K562 (cell line): Measurements from ENCODE around the gene ACTC1. TPM values are rescaled to one million over a fixed set of nuclear protein-coding genes. Genes with fewer than 3 reads are reported as not detected.

Experiments used
- ATAC-seq: fragments of 200-7000 bp; cut with Tn5 transposase; 3 replicates; pipeline ENCODE4 v1.9.1; 2020; ENCODE audit warnings: moderate library complexity
- BruUV-seq: library from RNA; stranded (reverse); fragments of 400-500 nt; replicated peaks from 2 replicates; lab custom pipeline; 2021; lab: Mats Ljungman, UMichigan
- CTCF ChIA-PET: fragments of 300-600 bp; formaldehyde crosslinking; extraction: SDS; loops from one replicate; lab custom pipeline; 2021; ENCODE audit warnings: low intra/inter-chr PET ratio; lab: Yijun Ruan, JAX
- POLR2A ChIA-PET: fragments of 300-600, 350-650 bp; sonication (Branson Sonifier 250); formaldehyde crosslinking; extraction: SDS; loops from one replicate; lab custom pipeline; 2021; ENCODE audit warnings: antibody characterized with exemption, inconsistent platforms; lab: Yijun Ruan, JAX
- DNase-seq, 4 experiments: peaks; one replicate each; pipeline versions ENCODE4 v3.0.0 to v3.0.0-alpha.2; 2011 to 2018; ENCODE audit warnings: low spot score in 3 of 4, mixed read lengths in 3 of 4; ENCODE audit errors: extremely low read depth in 1 of 4
- FAIRE-seq: peaks from 2 replicates; lab custom pipeline; 2011; peaks lifted over from hg19 to GRCh38; lab: Jason Lieb, UNC
- H2AFZ ChIP-seq: 2 replicates; pipeline ENCODE4 v1.6.0; 2011; ENCODE audit warnings: low read depth, low read length, control low read depth, inconsistent platforms
- H3K27ac ChIP-seq: fragments of 200-600 bp; 3 replicates; pipeline ENCODE4 v1.8.0; 2011; ENCODE audit warnings: low read depth, mild to moderate bottlenecking, control low read depth, inconsistent platforms, low read length, moderate library complexity, mixed read lengths; ENCODE audit errors: extremely low read depth
- H3K27me3 ChIP-seq, 2 experiments: fragments of 300-600 bp in 1 of 2; 2 replicates in 1 of 2; 3 replicates in 1 of 2; pipeline versions ENCODE4 v1.6.0 to v1.8.0; 2011; ENCODE audit warnings: inconsistent platforms in 2 of 2, low read length in 2 of 2, mild to moderate bottlenecking in 1 of 2, mixed read lengths in 1 of 2, moderate library complexity in 1 of 2; ENCODE audit not compliant: control insufficient read depth in 2 of 2, insufficient read depth in 2 of 2
- H3K36me3 ChIP-seq: fragments of 300-600 bp; 3 replicates; pipeline ENCODE4 v1.8.0; 2011; ENCODE audit warnings: mild to moderate bottlenecking, low read length, inconsistent platforms; ENCODE audit not compliant: control insufficient read depth, insufficient read depth
- H3K4me1 ChIP-seq, 2 experiments: fragments of 200-600 bp in 1 of 2; replicated peaks in 1 of 2; 2 replicates in 1 of 2; 3 replicates in 1 of 2; pipeline versions ENCODE4 v1.5.1 to v1.8.0; 2011; ENCODE audit warnings: inconsistent platforms in 2 of 2, low read length in 2 of 2, mild to moderate bottlenecking in 1 of 2, mixed read lengths in 1 of 2, moderate library complexity in 1 of 2; ENCODE audit not compliant: control insufficient read depth in 2 of 2, insufficient read depth in 2 of 2
- H3K4me2 ChIP-seq: 2 replicates; pipeline ENCODE4 v1.6.1; 2011; ENCODE audit warnings: low read length, control low read depth, inconsistent platforms, mixed read lengths; ENCODE audit not compliant: insufficient read depth
- H3K4me3 ChIP-seq: fragments of 200-600 bp; sonication (generic), shearing (Covaris generic); 2 replicates; pipeline ENCODE4 v1.5.1; 2016; ENCODE audit warnings: control low read depth, inconsistent platforms
- H3K79me2 ChIP-seq: fragments of 200-600 bp; 3 replicates; pipeline ENCODE4 v1.8.0; 2011; ENCODE audit warnings: low read length, inconsistent platforms; ENCODE audit not compliant: control insufficient read depth, insufficient read depth
- H3K9ac ChIP-seq, 2 experiments: 2 replicates each; pipeline versions ENCODE4 v1.6.0 to v1.6.1; 2011; ENCODE audit warnings: low read depth in 2 of 2, low read length in 2 of 2, control low read depth in 1 of 2, inconsistent platforms in 1 of 2, mild to moderate bottlenecking in 1 of 2, mixed read lengths in 1 of 2; ENCODE audit not compliant: insufficient read depth in 1 of 2
- H3K9me1 ChIP-seq: one replicate; pipeline ENCODE4 v1.6.0; 2011; ENCODE audit warnings: inconsistent platforms, mild to moderate bottlenecking, low read length, moderate library complexity; ENCODE audit not compliant: control insufficient read depth, insufficient read depth
- H3K9me3 ChIP-seq: replicated peaks from 2 replicates; pipeline ENCODE4 v1.5.1; 2011; ENCODE audit warnings: low read depth, low read length, inconsistent platforms; ENCODE audit not compliant: control insufficient read depth, insufficient read depth
- H4K20me1 ChIP-seq: replicated peaks from 2 replicates; pipeline ENCODE4 v1.6.1; 2011; ENCODE audit warnings: low read length, inconsistent platforms, mixed read lengths; ENCODE audit not compliant: control insufficient read depth, insufficient read depth
- CAMTA2 ChIP-seq: fragments of 250-450 bp; sonication (Bioruptor Pico); conservative IDR thresholded peaks from 2 replicates; pipeline ENCODE4 v1.5.1; 2022
- FOXJ3 ChIP-seq: sonication (generic); formaldehyde crosslinking; IDR thresholded peaks from 2 replicates; pipeline ENCODE4 v1.4.0; 2020; ENCODE audit warnings: mild to moderate bottlenecking, missing genetic modification reagents
- MCM2 ChIP-seq: fragments of 450-650 bp; IDR thresholded peaks from 2 replicates; pipeline ENCODE4 v1.6.1; 2017; ENCODE audit warnings: low read depth, mild to moderate bottlenecking
- SLC30A9 ChIP-seq: fragments of 250-450 bp; sonication (Bioruptor Pico); IDR thresholded peaks from 2 replicates; pipeline ENCODE4 v1.8.0; 2022; ENCODE audit warnings: mild to moderate bottlenecking, moderate library complexity
- SMARCA4 ChIP-seq: fragments of 450-650 bp; IDR thresholded peaks from 2 replicates; pipeline ENCODE4 v1.6.1; 2016
- SRF ChIP-seq, 2 experiments: fragments of 250-450, 450-650 bp in 1 of 2; sonication (Bioruptor Pico) in 1 of 2; sonication (generic) in 1 of 2; formaldehyde crosslinking; IDR thresholded peaks; 2 replicates each; pipeline versions ENCODE4 v1.5.0 to v1.5.1; 2020 to 2022; ENCODE audit warnings: mild to moderate bottlenecking in 1 of 2, missing genetic modification reagents in 1 of 2
- ZNF12 ChIP-seq: sonication (generic); formaldehyde crosslinking; IDR thresholded peaks from 2 replicates; pipeline ENCODE4 v1.4.0; 2020; ENCODE audit warnings: mild to moderate bottlenecking, missing genetic modification reagents
- WGBS: fragments of 100-300 bp; shearing (Covaris generic); methylation state at CpG from one replicate; pipeline ENCODE4 v1.1.6; 2016; ENCODE audit warnings: low coverage, mixed read lengths; ENCODE audit not compliant: insufficient coverage; ENCODE audit errors: missing lambda C conversion rate; 5-methylcytosine and 5-hydroxymethylcytosine counted together
- in situ Hi-C: fragments of 300-500 bp; cut with MboI; formaldehyde crosslinking; loops from 4 replicates; pipeline ENCODE4 v1.15.0; 2018; ENCODE audit warnings: inconsistent platforms, mixed read lengths
- intact Hi-C: fragments of 100-400 bp; cut with micrococcal nuclease; formaldehyde crosslinking; loops from 2 replicates; pipeline ENCODE4 v1.14.2; 2022
- polyA plus RNA-seq, 8 experiments: library from polyadenylated mRNA; depleted of rRNA in 4 of 8; stranded (reverse) in 5 of 8; unstranded in 3 of 8; fragments of >200 nt; fragmentation: Nextera tagmentation in 2 of 8; fragmentation: Illumina TruSeq in 1 of 8; extraction: Ambion mirVana in 2 of 8; extraction: Trizol in 1 of 8; gene quantifications; 2 replicates each; pipeline versions ENCODE4 v1.2.1 to v1.2.3, GENCODE V29; 2011 to 2014; ENCODE audit warnings: inconsistent platforms in 1 of 8, missing spikeins in 1 of 8
- total RNA-seq, 7 experiments: library from RNA; depleted of rRNA in 6 of 7; stranded (reverse); fragments of >200 nt in 6 of 7; fragmentation: Illumina TruSeq in 2 of 7; extraction: Trizol in 2 of 7; gene quantifications; 2 replicates each; pipeline versions ENCODE4 v1.2.1 to v1.2.3, GENCODE V29; 2011 to 2021; ENCODE audit warnings: low replicate concordance in 1 of 7
- TF ChIP-seq, protein P1 (sequence below): fragments of 250-450 bp; sonication (Bioruptor Pico); IDR thresholded peaks from 2 replicates; pipeline ENCODE4 v1.8.0; 2022; ENCODE audit warnings: moderate library complexity, mild to moderate bottlenecking, inconsistent platforms
- TF ChIP-seq, protein P2 (sequence below): sonication (generic); IDR thresholded peaks from 2 replicates; pipeline ENCODE4 v1.6.1; 2016
- TF ChIP-seq, protein P3 (sequence below): fragments of 450-650 bp; IDR thresholded peaks from 2 replicates; pipeline ENCODE4 v1.6.1; 2018; ENCODE audit warnings: mild to moderate bottlenecking, low read depth; ENCODE audit not compliant: partially characterized antibody

ACTC1 gene
- total and polyA plus RNA-seq, 9 of the 15 experiments (the other 6 are each of a cell fraction or from before 2014, with no cell fraction given), result 0.08 to 0.84 (median 0.17) TPM; not detected in 3

DNA sequence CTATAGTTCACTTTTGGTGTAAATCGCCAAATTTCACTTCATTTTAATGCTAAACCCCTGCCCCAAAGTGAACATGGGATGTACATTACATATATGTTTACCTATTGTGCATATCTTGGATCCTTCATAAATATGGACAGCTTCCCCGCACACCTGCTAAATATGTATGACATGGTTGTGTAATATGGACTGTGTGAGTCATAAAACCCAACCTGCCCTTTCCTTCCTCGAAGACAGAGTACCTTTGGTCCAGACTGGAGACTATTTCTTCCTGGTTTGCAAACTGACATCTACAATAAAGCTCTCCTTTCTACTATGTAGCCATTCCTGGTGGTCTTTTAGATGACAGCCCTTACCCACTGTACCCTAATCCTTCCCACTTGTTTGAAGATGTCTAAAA is 12.4 kb downstream of the ACTC1 start:
- no peak overlapping the region for H2AFZ ChIP-seq
- H3K4me1 ChIP-seq, result no peaks in the 10 kb centered on the region
- TF ChIP-seq CAMTA2, result no peak
- TF ChIP-seq, protein P1, sequence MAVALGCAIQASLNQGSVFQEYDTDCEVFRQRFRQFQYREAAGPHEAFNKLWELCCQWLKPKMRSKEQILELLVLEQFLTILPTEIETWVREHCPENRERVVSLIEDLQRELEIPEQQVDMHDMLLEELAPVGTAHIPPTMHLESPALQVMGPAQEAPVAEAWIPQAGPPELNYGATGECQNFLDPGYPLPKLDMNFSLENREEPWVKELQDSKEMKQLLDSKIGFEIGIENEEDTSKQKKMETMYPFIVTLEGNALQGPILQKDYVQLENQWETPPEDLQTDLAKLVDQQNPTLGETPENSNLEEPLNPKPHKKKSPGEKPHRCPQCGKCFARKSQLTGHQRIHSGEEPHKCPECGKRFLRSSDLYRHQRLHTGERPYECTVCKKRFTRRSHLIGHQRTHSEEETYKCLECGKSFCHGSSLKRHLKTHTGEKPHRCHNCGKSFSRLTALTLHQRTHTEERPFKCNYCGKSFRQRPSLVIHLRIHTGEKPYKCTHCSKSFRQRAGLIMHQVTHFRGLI, result no peak
- no peak for TF ChIP-seq SRF (CRISPR knock-in tag; IDR thresholded peaks at IDR 0.05)
- no peak for TF ChIP-seq SMARCA4
- TF ChIP-seq, protein P2, sequence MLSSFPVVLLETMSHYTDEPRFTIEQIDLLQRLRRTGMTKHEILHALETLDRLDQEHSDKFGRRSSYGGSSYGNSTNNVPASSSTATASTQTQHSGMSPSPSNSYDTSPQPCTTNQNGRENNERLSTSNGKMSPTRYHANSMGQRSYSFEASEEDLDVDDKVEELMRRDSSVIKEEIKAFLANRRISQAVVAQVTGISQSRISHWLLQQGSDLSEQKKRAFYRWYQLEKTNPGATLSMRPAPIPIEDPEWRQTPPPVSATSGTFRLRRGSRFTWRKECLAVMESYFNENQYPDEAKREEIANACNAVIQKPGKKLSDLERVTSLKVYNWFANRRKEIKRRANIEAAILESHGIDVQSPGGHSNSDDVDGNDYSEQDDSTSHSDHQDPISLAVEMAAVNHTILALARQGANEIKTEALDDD, result no peak
- no peak for TF ChIP-seq FOXJ3
- TF ChIP-seq, protein P3, sequence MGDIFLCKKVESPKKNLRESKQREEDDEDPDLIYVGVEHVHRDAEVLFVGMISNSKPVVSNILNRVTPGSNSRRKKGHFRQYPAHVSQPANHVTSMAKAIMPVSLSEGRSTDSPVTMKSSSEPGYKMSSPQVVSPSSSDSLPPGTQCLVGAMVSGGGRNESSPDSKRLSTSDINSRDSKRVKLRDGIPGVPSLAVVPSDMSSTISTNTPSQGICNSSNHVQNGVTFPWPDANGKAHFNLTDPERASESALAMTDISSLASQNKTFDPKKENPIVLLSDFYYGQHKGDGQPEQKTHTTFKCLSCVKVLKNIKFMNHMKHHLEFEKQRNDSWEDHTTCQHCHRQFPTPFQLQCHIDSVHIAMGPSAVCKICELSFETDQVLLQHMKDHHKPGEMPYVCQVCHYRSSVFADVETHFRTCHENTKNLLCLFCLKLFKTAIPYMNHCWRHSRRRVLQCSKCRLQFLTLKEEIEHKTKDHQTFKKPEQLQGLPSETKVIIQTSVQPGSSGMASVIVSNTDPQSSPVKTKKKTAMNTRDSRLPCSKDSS, result no peak
- no peak for TF ChIP-seq SLC30A9 (CRISPR knock-in tag)
- TF ChIP-seq ZNF12 (CRISPR knock-in tag), result no peak
- no peak for TF ChIP-seq MCM2
- ChIA-PET CTCF (no interaction called here), POLR2A (interaction anchor here (0.7 kb wide), 1 partner anchor 131 kb away, joined by 3 read pairs; no protein-coding TSS in a partner anchor)
- H3K27me3 ChIP-seq, result no peaks in the 10 kb centered on the region
- H3K79me2 ChIP-seq, result no peaks in the 10 kb centered on the region
- no peak for FAIRE-seq
- in situ Hi-C loops (no loop called here), intact Hi-C loops (no loop called here)
- no peak overlapping the region for H3K27ac ChIP-seq
- BruUV-seq, result no TSS peak
- no peak overlapping the region for H3K9ac ChIP-seq
- no peak overlapping the region for H3K4me3 ChIP-seq
- no peaks in the 10 kb centered on the region for H4K20me1 ChIP-seq
- WGBS, result 3% methylated on average over 3 of the region's 3 CpGs
- H3K36me3 ChIP-seq, result no peaks in the 10 kb centered on the region
- ATAC-seq, result no peak
- H3K9me3 ChIP-seq, result no peaks in the 10 kb centered on the region; the same call in 1 of the 2 replicates
- H3K4me2 ChIP-seq, result no peak overlapping the region
- H3K9me1 ChIP-seq, result no peaks in the 10 kb centered on the region
- no peak for DNase-seq
